Measurements from ENCODE around the gene MFSD2A.
"Not testable (repeated sequence)": the region's sequence is repeated elsewhere in the genome, so short reads cannot be mapped to it uniquely, and the experiment has no call there.

Gene MFSD2A

GRCh38 chr1:39969531-39970270 lies 14.8 kb downstream of the MFSD2A start:
- DNase-seq, result no peak

GRCh38 chr1:39970274-39970673 lies 15.3 kb downstream of the MFSD2A start:
- DNase-seq, result no peak

- no peak for DNase-seq
These were observed 16.2 kb downstream of the MFSD2A start for GRCh38 chr1:39971138-39971537.

- DNase-seq, result peak; percentile 74
These were observed 18.7 kb downstream of the MFSD2A start for GRCh38 chr1:39973503-39974135.

GRCh38 chr1:39976732-39977131 lies 21.8 kb downstream of the MFSD2A start:
- no peak for DNase-seq

- DNase-seq, result no peak
These were observed 22.3 kb downstream of the MFSD2A start for GRCh38 chr1:39977202-39977601.

- no peak for DNase-seq
These were observed 24.7 kb downstream of the MFSD2A start for GRCh38 chr1:39979654-39980053.

- DNase-seq, result no peak
These were observed 25.8 kb downstream of the MFSD2A start for GRCh38 chr1:39980555-39981313.

- DNase-seq, result no peak
These were observed 26.4 kb downstream of the MFSD2A start for GRCh38 chr1:39981385-39981784.

- DNase-seq, result no peak
These were observed 27.0 kb downstream of the MFSD2A start for GRCh38 chr1:39981945-39982344.

- not testable (repeated sequence) for DNase-seq
These were observed 29.5 kb downstream of the MFSD2A start for GRCh38 chr1:39984480-39984879.

GRCh38 chr1:39984951-39985350 lies 30.0 kb downstream of the MFSD2A start:
- no peak for DNase-seq

- DNase-seq, result no peak
These were observed 32.9 kb downstream of the MFSD2A start for GRCh38 chr1:39987869-39988268.

- DNase-seq, result no peak
These were observed 33.8 kb downstream of the MFSD2A start for GRCh38 chr1:39988618-39989343.

GRCh38 chr1:39990428-39990827 lies 35.5 kb downstream of the MFSD2A start:
- no peak for DNase-seq

- no peak for DNase-seq
These were observed 37.3 kb downstream of the MFSD2A start for GRCh38 chr1:39992234-39992633.

- no peak for DNase-seq
These were observed 37.9 kb downstream of the MFSD2A start for GRCh38 chr1:39992888-39993287.

GRCh38 chr1:39995973-39996393 lies 41.0 kb downstream of the MFSD2A start:
- DNase-seq, result no peak

GRCh38 chr1:39996396-39997004 lies 41.6 kb downstream of the MFSD2A start:
- DNase-seq, result no peak

- no peak for DNase-seq
These were observed 46.5 kb downstream of the MFSD2A start for GRCh38 chr1:40001456-40001855.

- no peak for DNase-seq
These were observed 48.5 kb downstream of the MFSD2A start for GRCh38 chr1:40003156-40004093.

- no peak for DNase-seq
These were observed 49.9 kb downstream of the MFSD2A start for GRCh38 chr1:40004857-40005256.

Data from activated T-cell treated with anti-CD3 and anti-CD28 coated beads for 4 hours (primary cell).